HCT116 (cell line): ENCODE results near the gene LCLAT1.

Experiments used
- POLR2AphosphoS5 ChIP-seq: IDR thresholded peaks from 2 replicates; pipeline ENCODE4 v1.6.1; 2011; ENCODE audit warnings: mild to moderate bottlenecking, low read depth, low read length, moderate library complexity
- SRF ChIP-seq: IDR thresholded peaks from 2 replicates; pipeline ENCODE4 v1.6.1; 2012; ENCODE audit warnings: low read depth
- TF ChIP-seq, protein P1 (sequence below), 3 experiments: fragments of 200-600 bp in 1 of 3; sonication (generic) in 1 of 3; IDR thresholded peaks in 2 of 3; conservative IDR thresholded peaks in 1 of 3; 2 replicates each; pipeline ENCODE4 v1.5.1; 2012 to 2017; ENCODE audit warnings: low read depth in 2 of 3, low read length in 2 of 3, antibody characterized with exemption in 1 of 3, borderline replicate concordance in 1 of 3, control low read depth in 1 of 3, mild to moderate bottlenecking in 1 of 3, mixed read lengths in 1 of 3, mixed run types in 1 of 3, moderate library complexity in 1 of 3; ENCODE audit not compliant: insufficient read depth in 1 of 3

- no peak for TF ChIP-seq POLR2AphosphoS5
- TF ChIP-seq, protein P1, sequence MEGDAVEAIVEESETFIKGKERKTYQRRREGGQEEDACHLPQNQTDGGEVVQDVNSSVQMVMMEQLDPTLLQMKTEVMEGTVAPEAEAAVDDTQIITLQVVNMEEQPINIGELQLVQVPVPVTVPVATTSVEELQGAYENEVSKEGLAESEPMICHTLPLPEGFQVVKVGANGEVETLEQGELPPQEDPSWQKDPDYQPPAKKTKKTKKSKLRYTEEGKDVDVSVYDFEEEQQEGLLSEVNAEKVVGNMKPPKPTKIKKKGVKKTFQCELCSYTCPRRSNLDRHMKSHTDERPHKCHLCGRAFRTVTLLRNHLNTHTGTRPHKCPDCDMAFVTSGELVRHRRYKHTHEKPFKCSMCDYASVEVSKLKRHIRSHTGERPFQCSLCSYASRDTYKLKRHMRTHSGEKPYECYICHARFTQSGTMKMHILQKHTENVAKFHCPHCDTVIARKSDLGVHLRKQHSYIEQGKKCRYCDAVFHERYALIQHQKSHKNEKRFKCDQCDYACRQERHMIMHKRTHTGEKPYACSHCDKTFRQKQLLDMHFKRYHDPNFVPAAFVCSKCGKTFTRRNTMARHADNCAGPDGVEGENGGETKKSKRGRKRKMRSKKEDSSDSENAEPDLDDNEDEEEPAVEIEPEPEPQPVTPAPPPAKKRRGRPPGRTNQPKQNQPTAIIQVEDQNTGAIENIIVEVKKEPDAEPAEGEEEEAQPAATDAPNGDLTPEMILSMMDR (IDR thresholded peaks at IDR 0.05 in 2 of 3, conservative IDR thresholded peaks at IDR 0.05 in 1 of 3; ENCODE audit: borderline replicate concordance in 1 of 3, insufficient read depth in 1 of 3, low read depth in 2 of 3, low read length in 2 of 3) = no peak
- TF ChIP-seq SRF = no peak
These were observed 40.6 kb downstream of the LCLAT1 start for GRCh38 chr2:30487603-30488002.
